ENCODE measurements around the gene GHITM. TPM values are rescaled to one million over a fixed set of nuclear protein-coding genes. Genes with fewer than 3 reads are reported as not detected.

GHITM gene
- total and polyA plus RNA-seq, 2 of the 8 experiments (the other 6 are each of a cell fraction or from before 2014, with no cell fraction given), result 86.2 to 97.0 TPM

GRCh38 chr10:84117686-84118394 lies 21.5 kb upstream of the GHITM start:
- H3K27me3 ChIP-seq (replicated peaks in 1 of 4; ENCODE audit: control insufficient read depth in 3 of 4, extremely low read depth in 1 of 4, insufficient read depth in 3 of 4, low read length in 3 of 4), result no peaks in the 10 kb centered on the region
- H3K4me2 ChIP-seq (ENCODE audit: insufficient read depth in 1 of 2, low read depth in 2 of 2, low read length in 2 of 2), result no peak overlapping the region
- H2BK15ac ChIP-seq (ENCODE audit: low read length), result no peak overlapping the region
- H2BK20ac ChIP-seq (ENCODE audit: low read length), result no peak overlapping the region
- FAIRE-seq (no peak), DNase-seq (ENCODE audit: low read depth in 1 of 2, low spot score in 2 of 2) (no peak)
- H2BK120ac ChIP-seq (replicated peaks; ENCODE audit: low read depth, low read length), result no peak overlapping the region
- H3K9me3 ChIP-seq (ENCODE audit: insufficient read depth in 2 of 2, low read depth in 1 of 2, low read length in 1 of 2), result no peaks in the 10 kb centered on the region
- H4K8ac ChIP-seq (ENCODE audit: extremely low read depth, insufficient read depth, low read length), result no peak overlapping the region
- H3K79me2 ChIP-seq (ENCODE audit: control insufficient read depth in 1 of 2, insufficient read depth in 2 of 2, low read length in 2 of 2), result no peaks in the 10 kb centered on the region
- no peak overlapping the region for H3K4ac ChIP-seq (replicated peaks; ENCODE audit: insufficient read length, low read depth, low read length)
- 93% methylated on average over 2 of the region's 2 CpGs; no CpG with 5 or more reads in 1 of the 2 experiments for WGBS, 2 experiments (ENCODE audit: extremely low coverage in 1 of 2, insufficient coverage in 1 of 2, insufficient read length in 1 of 2, insufficient replicate concordance in 2 of 2, low coverage in 1 of 2, low lambda C conversion rate in 2 of 2, missing lambda C conversion rate in 1 of 2)
- H3K9ac ChIP-seq (replicated peaks in 1 of 4; ENCODE audit: extremely low read depth in 1 of 4, low read depth in 3 of 4, low read length in 3 of 4), result no peak overlapping the region
- H3K79me1 ChIP-seq (ENCODE audit: low read depth, low read length), result no peaks in the 10 kb centered on the region
- no peak overlapping the region for H2BK5ac ChIP-seq (ENCODE audit: low read depth, low read length)
- H3K36me3 ChIP-seq (ENCODE audit: control insufficient read depth in 2 of 4, insufficient read depth in 4 of 4, low read length in 3 of 4), result no peaks in the 10 kb centered on the region
- no peaks in the 10 kb centered on the region for H3K23me2 ChIP-seq (ENCODE audit: low read depth, low read length)
- ChIA-PET CTCF (ENCODE audit: partially characterized antibody) (interaction anchor here (1.3 kb wide), 1 partner anchor 97 kb away, joined by 3 read pairs; no protein-coding TSS in a partner anchor), POLR2A (ENCODE audit: partially characterized antibody) (no interaction called here)
- H3K18ac ChIP-seq (ENCODE audit: extremely low read depth, low read length), result no peak overlapping the region
- no peak overlapping the region for H3K27ac ChIP-seq (ENCODE audit: low read depth, low read length)
- H2AK5ac ChIP-seq (ENCODE audit: low read depth, low read length), result no peak overlapping the region
- no peaks in the 10 kb centered on the region for H3K4me1 ChIP-seq (replicated peaks in 1 of 4; ENCODE audit: control insufficient read depth in 3 of 4, insufficient read depth in 4 of 4, low read length in 3 of 4)
- no peak overlapping the region for H3K56ac ChIP-seq (replicated peaks; ENCODE audit: insufficient read length, low read depth, low read length)
- no peak overlapping the region for H2AFZ ChIP-seq (ENCODE audit: low read length)
- H2BK12ac ChIP-seq (ENCODE audit: low read depth, low read length), result no peak overlapping the region
- no peak overlapping the region for H3K14ac ChIP-seq (ENCODE audit: insufficient read length)
- no peaks in the 10 kb centered on the region for H4K20me1 ChIP-seq (replicated peaks in 1 of 2; ENCODE audit: control insufficient read depth in 1 of 2, insufficient read depth in 2 of 2, low read length in 2 of 2)
- no peak overlapping the region for H3K23ac ChIP-seq (ENCODE audit: insufficient read length)
- H4K91ac ChIP-seq (replicated peaks; ENCODE audit: insufficient read length, low read length), result no peak overlapping the region
- H3K4me3 ChIP-seq (ENCODE audit: extremely low read depth in 1 of 4, insufficient read depth in 2 of 4, low read depth in 3 of 4, low read length in 4 of 4), result no peak overlapping the region
- no peak overlapping the region for H4K5ac ChIP-seq (ENCODE audit: insufficient read length, low read depth, low read length)
- no peak for TF ChIP-seq CHD2 (IDR thresholded peaks at IDR 0.05; ENCODE audit: low read length)
- TF ChIP-seq HDAC6 (IDR thresholded peaks at IDR 0.05; ENCODE audit: low read depth, low read length), result no peak
- no peak for TF ChIP-seq RXRA (IDR thresholded peaks at IDR 0.05; ENCODE audit: insufficient read depth, low read depth, low read length)
- TF ChIP-seq ASH2L (IDR thresholded peaks at IDR 0.05; ENCODE audit: low read length), result no peak
- no peak for TF ChIP-seq JUN (IDR thresholded peaks at IDR 0.05; ENCODE audit: low read depth, low read length)
- no peak for TF ChIP-seq SAP30 (IDR thresholded peaks at IDR 0.05; ENCODE audit: insufficient read depth, insufficient replicate concordance, low read length)
- no peak for TF ChIP-seq SP4 (IDR thresholded peaks at IDR 0.05; ENCODE audit: low read length)
- no peak for TF ChIP-seq MAX (IDR thresholded peaks at IDR 0.05)
- TF ChIP-seq SP1 (IDR thresholded peaks at IDR 0.05; ENCODE audit: low read depth, low read length), result no peak
- TF ChIP-seq PHF8 (conservative IDR thresholded peaks at IDR 0.05; ENCODE audit: low read depth, low read length), result no peak
- no peak for TF ChIP-seq KDM4A (IDR thresholded peaks at IDR 0.05; ENCODE audit: low read depth, low read length, severe bottlenecking)
- no peak for TF ChIP-seq KDM5A (IDR thresholded peaks at IDR 0.05; ENCODE audit: low read length)
- TF ChIP-seq RFX5 (IDR thresholded peaks at IDR 0.05; ENCODE audit: borderline replicate concordance, low read depth, low read length), result no peak
- no peak for TF ChIP-seq EGR1 (IDR thresholded peaks at IDR 0.05; ENCODE audit: borderline replicate concordance, low read depth, low read length)

Measured in H1 (cell line).